ENCODE measurements around the gene MAPK6. TPM values are rescaled to one million over a fixed set of nuclear protein-coding genes. Genes with fewer than 3 reads are reported as not detected.

MAPK6 gene
- total RNA-seq, result 10 to 100 TPM in 5 of 6 donors, 1 to 10 TPM in 1; 6.7 to 34.1 (median 24.4) TPM

- WGBS, 2 donors, result 5 to 33% methylated on average over 7 to 56 of the region's 59 CpGs
- TF ChIP-seq EP300 (IDR thresholded peaks at IDR 0.05), result peak in 1 of 4 donors; percentile 90
- TF ChIP-seq POLR2A (IDR thresholded peaks at IDR 0.05), result peak in 3 of 4 donors; percentile 91 to 96 (median 91)
- TF ChIP-seq CTCF (IDR thresholded peaks at IDR 0.05), result peak in 3 of 6 experiments; percentile 8 to 35 (median 10)
- TF ChIP-seq POLR2AphosphoS5 (IDR thresholded peaks at IDR 0.05), result peak; percentile 90 to 93
- Histone ChIP-seq H3K27me3 (no peaks in the 10 kb centered on the region), H3K4me3 (peak within 1 kb of the TSS; percentile 49 to 67 (median 54)), H3K27ac (peak within 1 kb of the TSS; percentile 88 to 96 (median 94)), H3K36me3 (no peaks in the 10 kb centered on the region), H3K9me3 (no peaks in the 10 kb centered on the region), H3K4me1 (peaks cover 23 to 39% (median 26%) of the 10 kb centered on the region in 4 donors)
- peak; percentile 95 to 97 for ATAC-seq (ENCODE audit: low FRiP score in 2 of 2)
- DNase-seq, result peak; percentile 94 to 100
Observed at GRCh38 chr15:52018693-52019393, at the start of gene MAPK6. MAPK6 (plus strand) TSS chr15:52019219; CDS start chr15:52046461, 27,242 bp downstream.

GRCh38 chr15:51969728-51970127 lies 49.3 kb upstream of the MAPK6 start:
- ATAC-seq (ENCODE audit: low FRiP score in 2 of 2) (no peak), DNase-seq (no peak)
- TF ChIP-seq CTCF (IDR thresholded peaks at IDR 0.05) (no peak), EP300 (IDR thresholded peaks at IDR 0.05) (no peak), POLR2AphosphoS5 (IDR thresholded peaks at IDR 0.05) (no peak), POLR2A (IDR thresholded peaks at IDR 0.05) (no peak)
- Histone ChIP-seq H3K4me1 (peaks cover 15 to 20% (median 17%) of the 10 kb centered on the region in 4 donors), H3K36me3 (no peaks in the 10 kb centered on the region), H3K9me3 (peaks cover 0 to 12% (median 11%) of the 10 kb centered on the region in 4 donors), H3K27me3 (no peaks in the 10 kb centered on the region), H3K4me3 (no peak overlapping the region), H3K27ac (no peak overlapping the region)
- WGBS, 2 donors, result 55 to 66% methylated on average over 4 of the region's 4 CpGs

- Histone ChIP-seq H3K4me1 (peaks cover 15 to 20% (median 17%) of the 10 kb centered on the region in 4 donors), H3K4me3 (peak overlapping the region in 1 of 4 donors; percentile 67), H3K27me3 (no peaks in the 10 kb centered on the region), H3K36me3 (no peaks in the 10 kb centered on the region), H3K9me3 (peaks cover 0 to 12% (median 11%) of the 10 kb centered on the region in 4 donors), H3K27ac (no peak overlapping the region)
- TF ChIP-seq POLR2AphosphoS5 (IDR thresholded peaks at IDR 0.05) (no peak), EP300 (IDR thresholded peaks at IDR 0.05) (no peak), POLR2A (IDR thresholded peaks at IDR 0.05) (no peak), CTCF (IDR thresholded peaks at IDR 0.05) (no peak)
- WGBS, 2 donors, result 50 to 57% methylated on average over 4 of the region's 4 CpGs
- peak in 1 of 2 donors; percentile 21 for DNase-seq
- no peak for ATAC-seq (ENCODE audit: low FRiP score in 2 of 2)
Observed at GRCh38 chr15:51970132-51970817, 48.7 kb upstream of the MAPK6 start.

GRCh38 chr15:51971032-51971374 lies 48.0 kb upstream of the MAPK6 start:
- no peak for DNase-seq
- peaks cover 0 to 12% (median 11%) of the 10 kb centered on the region in 4 donors for H3K9me3 ChIP-seq
- no peak for ATAC-seq (ENCODE audit: low FRiP score in 2 of 2)
- TF ChIP-seq CTCF (IDR thresholded peaks at IDR 0.05) (no peak), POLR2A (IDR thresholded peaks at IDR 0.05) (no peak), POLR2AphosphoS5 (IDR thresholded peaks at IDR 0.05) (no peak), EP300 (IDR thresholded peaks at IDR 0.05) (no peak)
- peaks cover 15 to 20% (median 17%) of the 10 kb centered on the region in 4 donors for H3K4me1 ChIP-seq
- no peaks in the 10 kb centered on the region for H3K27me3 ChIP-seq
- no peaks in the 10 kb centered on the region for H3K36me3 ChIP-seq
- WGBS, 2 donors, result 0 to 1% methylated on average over 7 of the region's 7 CpGs
- peak overlapping the region; percentile 85 to 95 (median 90) for H3K27ac ChIP-seq
- peak overlapping the region; percentile 65 to 87 (median 70) for H3K4me3 ChIP-seq
